Type B pancreatic cell (in vitro differentiated cells): ENCODE measurements around the gene ILK. TPM values are rescaled to one million over a fixed set of nuclear protein-coding genes. Genes with fewer than 3 reads are reported as not detected.

ENCODE experiments used
- DNase-seq: peaks from one replicate; pipeline ENCODE4 v3.0.0; 2021; ENCODE audit warnings: mixed read lengths; ENCODE audit not compliant: unreplicated experiment; ENCODE audit errors: extremely low spot score
- H3K27ac Mint-ChIP-seq: 2 replicates; pipeline ENCODE4 v1.8.0; 2021; ENCODE audit warnings: mild to moderate bottlenecking, mixed read lengths
- H3K27me3 Mint-ChIP-seq: 2 replicates; pipeline ENCODE4 v1.8.0; 2021; ENCODE audit warnings: mixed read lengths
- H3K36me3 Mint-ChIP-seq: 2 replicates; pipeline ENCODE4 v1.8.0; 2021; ENCODE audit warnings: mixed read lengths
- H3K4me1 Mint-ChIP-seq: one replicate; pipeline ENCODE4 v1.8.0; 2021; ENCODE audit warnings: mixed read lengths; ENCODE audit not compliant: unreplicated experiment
- H3K4me3 Mint-ChIP-seq: 2 replicates; pipeline ENCODE4 v1.8.0; 2021; ENCODE audit warnings: mild to moderate bottlenecking, mixed read lengths
- H3K9me3 Mint-ChIP-seq: 2 replicates; pipeline ENCODE4 v1.8.0; 2021; ENCODE audit warnings: mixed read lengths
- total RNA-seq: library from RNA; stranded (reverse); gene quantifications from 2 replicates; pipeline ENCODE4 v1.2.1, GENCODE V29; 2021; ENCODE audit warnings: low replicate concordance
- TF ChIP-seq, protein P1 (sequence below): fragments of 200-600 bp; sonication (generic); conservative IDR thresholded peaks from 2 replicates; pipeline ENCODE4 v1.5.0; 2021; ENCODE audit warnings: antibody characterized with exemption, mild to moderate bottlenecking

The ILK gene
- total RNA-seq, 1 donor from 2014 or later: 135 TPM

- H3K27me3 Mint-ChIP-seq: no peaks in the 10 kb centered on the region
- peaks cover 9% of the 10 kb centered on the region for H3K4me1 Mint-ChIP-seq
- H3K36me3 Mint-ChIP-seq: peaks cover 22% of the 10 kb centered on the region
Measured at GRCh38 chr11:6612213-6613041, 8.9 kb downstream of the ILK start, which contains the start of gene TAF10. TSS of gene TAF10 (minus strand) at chr11:6612216. CDS start at chr11:6612189, 27 bp downstream.

DNA sequence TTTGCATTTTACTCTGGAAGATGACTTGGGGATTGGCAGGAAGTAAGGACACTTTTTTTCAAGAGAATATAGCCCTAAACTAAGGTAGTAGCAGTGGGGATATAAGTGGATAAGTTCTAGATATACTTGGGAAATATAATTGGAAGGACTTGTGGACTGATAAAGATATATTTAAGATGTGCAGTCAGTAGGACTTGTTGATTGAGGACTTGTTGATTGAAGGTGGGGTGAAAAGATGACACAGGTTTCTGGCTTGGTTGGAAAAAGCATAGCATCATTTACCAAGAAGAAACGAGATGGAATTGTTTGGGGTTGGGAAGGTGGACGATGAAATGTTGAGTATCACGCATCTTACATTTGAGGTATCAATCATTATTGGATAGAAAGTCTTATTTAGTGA is 9.9 kb downstream of the ILK start:
- no peak for DNase-seq
- H3K4me3 Mint-ChIP-seq: no peak overlapping the region
- peaks cover 4% of the 10 kb centered on the region for H3K4me1 Mint-ChIP-seq
- no peaks in the 10 kb centered on the region for H3K9me3 Mint-ChIP-seq
- TF ChIP-seq, protein P1, sequence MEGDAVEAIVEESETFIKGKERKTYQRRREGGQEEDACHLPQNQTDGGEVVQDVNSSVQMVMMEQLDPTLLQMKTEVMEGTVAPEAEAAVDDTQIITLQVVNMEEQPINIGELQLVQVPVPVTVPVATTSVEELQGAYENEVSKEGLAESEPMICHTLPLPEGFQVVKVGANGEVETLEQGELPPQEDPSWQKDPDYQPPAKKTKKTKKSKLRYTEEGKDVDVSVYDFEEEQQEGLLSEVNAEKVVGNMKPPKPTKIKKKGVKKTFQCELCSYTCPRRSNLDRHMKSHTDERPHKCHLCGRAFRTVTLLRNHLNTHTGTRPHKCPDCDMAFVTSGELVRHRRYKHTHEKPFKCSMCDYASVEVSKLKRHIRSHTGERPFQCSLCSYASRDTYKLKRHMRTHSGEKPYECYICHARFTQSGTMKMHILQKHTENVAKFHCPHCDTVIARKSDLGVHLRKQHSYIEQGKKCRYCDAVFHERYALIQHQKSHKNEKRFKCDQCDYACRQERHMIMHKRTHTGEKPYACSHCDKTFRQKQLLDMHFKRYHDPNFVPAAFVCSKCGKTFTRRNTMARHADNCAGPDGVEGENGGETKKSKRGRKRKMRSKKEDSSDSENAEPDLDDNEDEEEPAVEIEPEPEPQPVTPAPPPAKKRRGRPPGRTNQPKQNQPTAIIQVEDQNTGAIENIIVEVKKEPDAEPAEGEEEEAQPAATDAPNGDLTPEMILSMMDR: no peak
- peaks cover 20% of the 10 kb centered on the region for H3K36me3 Mint-ChIP-seq
- H3K27ac Mint-ChIP-seq: no peak overlapping the region
- H3K27me3 Mint-ChIP-seq: no peaks in the 10 kb centered on the region

More at GRCh38 chr11:6612213-6613041, 8.9 kb downstream of the ILK start, which contains the start of gene TAF10:
- Mint-ChIP-seq H3K4me3 (peak within 1 kb of the TSS; percentile 91), H3K27ac (peak within 1 kb of the TSS; percentile 95), H3K9me3 (no peaks in the 10 kb centered on the region)
- DNase-seq: peak; percentile 96
- TF ChIP-seq, protein P1: peak; percentile 71

DNA sequence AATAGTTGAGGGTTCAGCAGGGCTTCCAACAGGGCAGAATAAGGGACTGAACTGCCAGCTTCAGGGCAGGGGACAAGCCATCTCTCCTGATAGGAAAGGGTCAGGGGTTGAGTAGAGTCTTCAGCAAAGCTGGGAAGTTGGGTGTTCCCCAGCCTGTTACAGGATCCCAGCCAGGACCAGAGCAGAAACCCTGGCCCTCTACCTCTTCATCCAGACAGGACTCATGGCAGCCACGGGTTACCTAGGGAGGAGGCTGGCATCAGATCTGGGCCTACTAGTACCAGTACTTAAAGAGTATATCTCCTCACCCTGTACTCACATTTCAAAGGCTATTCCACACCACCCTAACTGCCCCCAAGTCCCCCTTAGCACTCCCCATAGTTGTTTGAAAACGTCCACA is 10.9 kb downstream of the ILK start:
- no peak for DNase-seq
- peaks cover 16% of the 10 kb centered on the region for H3K36me3 Mint-ChIP-seq
- H3K27ac Mint-ChIP-seq: no peak overlapping the region
- peaks cover 4% of the 10 kb centered on the region for H3K4me1 Mint-ChIP-seq
- no peak overlapping the region for H3K4me3 Mint-ChIP-seq
- H3K27me3 Mint-ChIP-seq: no peaks in the 10 kb centered on the region
- TF ChIP-seq, protein P1: no peak
- H3K9me3 Mint-ChIP-seq: no peaks in the 10 kb centered on the region

DNA sequence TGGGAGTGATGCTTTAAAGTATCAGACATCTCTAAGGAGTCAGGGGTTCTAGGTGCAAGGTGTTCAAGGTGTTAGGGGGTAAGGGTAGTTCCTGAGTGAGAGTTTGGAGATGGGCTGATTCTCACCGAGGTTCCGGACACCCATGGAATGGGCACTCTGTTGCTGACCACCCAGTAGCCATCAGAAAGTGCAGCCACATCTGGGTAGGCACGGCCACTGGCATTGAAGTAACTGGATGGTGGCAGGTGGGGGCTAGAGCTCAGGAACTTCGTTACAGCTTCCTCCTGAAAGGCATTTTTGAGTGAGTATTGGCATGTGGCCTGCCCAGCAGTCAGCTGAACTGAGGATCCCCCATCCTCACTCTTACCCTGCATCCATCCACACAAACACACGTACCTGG is 11.5 kb downstream of the ILK start:
- no peak for DNase-seq
- Mint-ChIP-seq H3K4me3 (no peak overlapping the region), H3K27me3 (no peaks in the 10 kb centered on the region), H3K36me3 (peaks cover 12% of the 10 kb centered on the region), H3K27ac (no peak overlapping the region), H3K9me3 (no peaks in the 10 kb centered on the region), H3K4me1 (peaks cover 4% of the 10 kb centered on the region)
- TF ChIP-seq, protein P1: no peak

GRCh38 chr11:6615882-6616585 is 12.5 kb downstream of the ILK start:
- H3K36me3 Mint-ChIP-seq: peaks cover 7% of the 10 kb centered on the region

More at GRCh38 chr11:6615882-6616585, 12.5 kb downstream of the ILK start:
- no peaks in the 10 kb centered on the region for H3K27me3 Mint-ChIP-seq
- H3K4me3 Mint-ChIP-seq: peak overlapping the region; percentile 8
- no peaks in the 10 kb centered on the region for H3K9me3 Mint-ChIP-seq
- no peak overlapping the region for H3K27ac Mint-ChIP-seq
- H3K4me1 Mint-ChIP-seq: peaks cover 4% of the 10 kb centered on the region
- TF ChIP-seq, protein P1: no peak
- DNase-seq: no peak
